ENCODE data around the gene CSTF1. TPM values are rescaled to one million over a fixed set of nuclear protein-coding genes. Genes with fewer than 3 reads are reported as not detected.

Gene CSTF1
- total and polyA plus RNA-seq, 10 donors, result 9.8 to 45.0 (median 28.5) TPM

DNA sequence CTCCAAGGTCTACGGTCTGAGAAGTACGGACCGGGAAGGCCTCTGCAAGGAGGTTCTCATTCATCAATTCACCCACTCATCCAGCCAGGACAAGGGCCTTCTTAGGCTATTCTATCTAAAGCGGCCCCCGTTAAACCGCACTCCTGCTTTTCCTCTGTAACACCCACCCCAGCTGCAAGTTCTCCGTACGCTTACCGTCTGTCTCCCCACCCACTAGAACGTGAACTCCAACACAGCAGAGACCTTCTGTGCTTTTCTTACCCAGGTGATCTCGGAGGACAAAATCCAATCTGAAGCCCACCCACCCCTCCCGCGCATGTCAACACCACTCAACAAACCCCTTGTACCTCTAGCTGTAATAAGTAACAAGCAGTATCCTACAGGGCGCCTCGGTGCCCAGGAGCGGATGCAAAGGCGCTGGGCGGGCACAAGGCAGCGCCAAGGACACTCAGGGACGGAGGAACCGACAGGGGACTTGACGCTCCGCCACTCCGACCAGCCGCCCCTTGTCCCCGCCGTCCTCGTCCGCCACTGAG, 781 bp upstream of the CSTF1 start:
- 0 to 2% (median 1%) methylated on average over 22 to 29 of the region's 29 CpGs for WGBS, 5 donors
- Histone ChIP-seq H3K9me3 (no peaks in the 10 kb centered on the region), H3K27ac (peak overlapping the region; percentile 83 to 95 (median 93)), H3K4me1 (peaks cover 22 to 45% (median 31%) of the 10 kb centered on the region in 6 donors), H3K4me3 (peak overlapping the region; percentile 75 to 92 (median 82)), H3K27me3 (replicated peaks in 1 of 7) (no peaks in the 10 kb centered on the region), H3K36me3 (peaks cover 0 to 43% (median 15%) of the 10 kb centered on the region in 6 donors)
- TF ChIP-seq, protein P1, sequence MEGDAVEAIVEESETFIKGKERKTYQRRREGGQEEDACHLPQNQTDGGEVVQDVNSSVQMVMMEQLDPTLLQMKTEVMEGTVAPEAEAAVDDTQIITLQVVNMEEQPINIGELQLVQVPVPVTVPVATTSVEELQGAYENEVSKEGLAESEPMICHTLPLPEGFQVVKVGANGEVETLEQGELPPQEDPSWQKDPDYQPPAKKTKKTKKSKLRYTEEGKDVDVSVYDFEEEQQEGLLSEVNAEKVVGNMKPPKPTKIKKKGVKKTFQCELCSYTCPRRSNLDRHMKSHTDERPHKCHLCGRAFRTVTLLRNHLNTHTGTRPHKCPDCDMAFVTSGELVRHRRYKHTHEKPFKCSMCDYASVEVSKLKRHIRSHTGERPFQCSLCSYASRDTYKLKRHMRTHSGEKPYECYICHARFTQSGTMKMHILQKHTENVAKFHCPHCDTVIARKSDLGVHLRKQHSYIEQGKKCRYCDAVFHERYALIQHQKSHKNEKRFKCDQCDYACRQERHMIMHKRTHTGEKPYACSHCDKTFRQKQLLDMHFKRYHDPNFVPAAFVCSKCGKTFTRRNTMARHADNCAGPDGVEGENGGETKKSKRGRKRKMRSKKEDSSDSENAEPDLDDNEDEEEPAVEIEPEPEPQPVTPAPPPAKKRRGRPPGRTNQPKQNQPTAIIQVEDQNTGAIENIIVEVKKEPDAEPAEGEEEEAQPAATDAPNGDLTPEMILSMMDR (IDR thresholded peaks at IDR 0.05 in 8 of 11, conservative IDR thresholded peaks at IDR 0.05 in 3 of 11), result no peak
- TF ChIP-seq POLR2AphosphoS5 (IDR thresholded peaks at IDR 0.05), result no peak
- DNase-seq, result no peak
- intact Hi-C loops (cut with DNase I; ENCODE audit: low total_unique reads), result no loop called here

DNA sequence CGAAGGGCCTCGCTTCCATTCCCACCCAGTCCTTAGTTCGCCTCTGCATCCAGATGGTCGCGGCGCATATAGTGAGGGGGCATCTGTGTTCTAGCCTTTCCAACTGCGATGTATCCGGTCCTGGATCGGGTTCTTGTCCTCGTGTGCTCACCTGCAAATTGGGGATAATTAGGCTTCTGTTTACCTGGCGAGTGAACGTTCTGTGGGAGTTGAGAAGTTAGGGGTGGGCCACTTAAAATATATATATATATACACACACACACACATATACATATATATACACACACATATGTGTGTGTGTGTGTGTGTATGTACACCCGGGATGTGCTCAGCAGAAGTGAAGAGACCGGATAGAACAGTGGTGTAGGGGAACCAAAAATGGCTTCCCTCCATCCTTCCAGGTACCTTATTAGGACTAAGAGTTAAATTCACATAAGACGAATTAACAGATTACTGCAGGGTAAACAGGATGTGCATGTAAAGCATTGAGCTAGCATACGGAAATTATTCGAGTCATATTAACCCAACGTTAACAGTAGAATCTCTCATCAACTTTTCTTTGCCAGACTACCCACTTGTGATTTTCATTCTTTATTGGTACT, 537 bp downstream of the CSTF1 start:
- Histone ChIP-seq H3K27ac (peak overlapping the region; percentile 83 to 95 (median 93)), H3K4me3 (peak overlapping the region; percentile 67 to 92 (median 82)), H3K36me3 (peaks cover 4 to 44% (median 29%) of the 10 kb centered on the region in 6 donors), H3K27me3 (replicated peaks in 1 of 7) (no peaks in the 10 kb centered on the region), H3K4me1 (peaks cover 22 to 45% (median 31%) of the 10 kb centered on the region in 6 donors), H3K9me3 (no peaks in the 10 kb centered on the region)
- no peak for DNase-seq
- TF ChIP-seq POLR2A (IDR thresholded peaks at IDR 0.05) (no peak), POLR2AphosphoS5 (IDR thresholded peaks at IDR 0.05) (no peak)
- TF ChIP-seq, protein P1 (IDR thresholded peaks at IDR 0.05 in 8 of 11, conservative IDR thresholded peaks at IDR 0.05 in 3 of 11), result no peak
- WGBS, 5 donors, result 0 to 1% (median 1%) methylated on average over 18 of the region's 18 CpGs
- intact Hi-C loops (cut with DNase I; ENCODE audit: low total_unique reads), result no loop called here

DNA sequence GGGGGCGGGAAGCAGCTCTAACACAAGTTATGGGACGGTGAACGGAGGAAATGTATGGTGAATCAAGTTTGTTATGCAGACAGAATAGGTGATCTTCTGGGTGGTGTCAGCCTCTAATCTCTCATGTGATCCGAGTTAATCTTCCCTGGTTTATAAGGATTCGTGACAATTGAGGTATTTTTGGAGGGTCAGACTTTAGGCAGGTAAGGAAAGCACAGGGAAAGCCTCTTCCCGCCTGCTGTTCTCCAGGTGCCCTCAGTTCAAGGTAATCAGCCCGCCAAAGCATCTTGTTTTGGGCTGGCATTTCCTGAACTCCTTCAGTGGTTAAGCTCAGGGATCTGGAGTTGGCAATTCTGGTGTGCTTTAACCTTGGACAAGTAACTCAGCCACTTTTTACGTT, 1.2 kb downstream of the CSTF1 start:
- H3K4me1 ChIP-seq, result peaks cover 22 to 45% (median 31%) of the 10 kb centered on the region in 6 donors
- 56 to 71% (median 67%) methylated on average over 8 of the region's 8 CpGs for WGBS, 5 donors
- H3K9me3 ChIP-seq, result no peaks in the 10 kb centered on the region
- DNase-seq, result no peak
- H3K4me3 ChIP-seq, result peak overlapping the region in 6 of 8 donors; percentile 75 to 92 (median 86)
- H3K27me3 ChIP-seq (replicated peaks in 1 of 7), result no peaks in the 10 kb centered on the region
- TF ChIP-seq POLR2AphosphoS5 (IDR thresholded peaks at IDR 0.05) (no peak), POLR2A (IDR thresholded peaks at IDR 0.05) (no peak)
- TF ChIP-seq, protein P1 (IDR thresholded peaks at IDR 0.05 in 8 of 11, conservative IDR thresholded peaks at IDR 0.05 in 3 of 11), result no peak
- H3K36me3 ChIP-seq, result peaks cover 4 to 44% (median 35%) of the 10 kb centered on the region in 6 donors
- intact Hi-C loops (cut with DNase I; ENCODE audit: low total_unique reads), result no loop called here
- peak overlapping the region in 4 of 8 donors; percentile 93 to 95 (median 94) for H3K27ac ChIP-seq

DNA sequence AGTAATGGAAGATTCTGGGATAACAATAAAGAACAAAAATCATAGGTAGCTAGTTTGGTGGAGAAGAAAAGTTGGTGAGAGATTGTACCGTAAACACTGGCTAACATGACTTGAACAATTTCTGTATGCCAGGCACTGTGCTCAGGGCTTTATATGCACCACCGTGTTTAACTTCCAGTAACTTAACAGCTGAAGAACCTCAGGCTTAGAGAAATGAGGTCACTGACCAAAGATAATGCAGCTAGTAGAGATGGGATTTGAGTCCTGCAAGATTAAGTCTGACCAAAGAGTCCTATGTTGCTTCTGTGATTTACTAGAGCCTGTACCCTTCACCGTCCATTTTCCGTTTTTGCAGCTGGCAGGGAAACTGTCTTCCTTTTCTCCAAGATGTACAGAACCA, 2.7 kb downstream of the CSTF1 start:
- Histone ChIP-seq H3K9me3 (no peaks in the 10 kb centered on the region), H3K4me1 (peaks cover 27 to 54% (median 39%) of the 10 kb centered on the region in 6 donors), H3K36me3 (peaks cover 4 to 51% (median 48%) of the 10 kb centered on the region in 6 donors), H3K4me3 (no peak overlapping the region), H3K27ac (no peak overlapping the region), H3K27me3 (replicated peaks in 1 of 7) (no peaks in the 10 kb centered on the region)
- 83 to 94% (median 93%) methylated on average over 4 of the region's 4 CpGs for WGBS, 5 donors
- DNase-seq, result no peak
- intact Hi-C loops (cut with DNase I; ENCODE audit: low total_unique reads), result loop anchor here (5.0 kb wide), 1 partner anchor 38 kb away; the partner anchor contains the start of gene FAM210B
- TF ChIP-seq, protein P1 (IDR thresholded peaks at IDR 0.05 in 8 of 11, conservative IDR thresholded peaks at IDR 0.05 in 3 of 11), result no peak
- TF ChIP-seq POLR2A (IDR thresholded peaks at IDR 0.05) (no peak), POLR2AphosphoS5 (IDR thresholded peaks at IDR 0.05) (no peak)
